ENCODE results near the gene SLC2A9.

The SLC2A9 gene

GRCh38 chr4:10018818-10019461, 2.4 kb downstream of the SLC2A9 start:
- DNase-seq, result peak; percentile 45

DNA sequence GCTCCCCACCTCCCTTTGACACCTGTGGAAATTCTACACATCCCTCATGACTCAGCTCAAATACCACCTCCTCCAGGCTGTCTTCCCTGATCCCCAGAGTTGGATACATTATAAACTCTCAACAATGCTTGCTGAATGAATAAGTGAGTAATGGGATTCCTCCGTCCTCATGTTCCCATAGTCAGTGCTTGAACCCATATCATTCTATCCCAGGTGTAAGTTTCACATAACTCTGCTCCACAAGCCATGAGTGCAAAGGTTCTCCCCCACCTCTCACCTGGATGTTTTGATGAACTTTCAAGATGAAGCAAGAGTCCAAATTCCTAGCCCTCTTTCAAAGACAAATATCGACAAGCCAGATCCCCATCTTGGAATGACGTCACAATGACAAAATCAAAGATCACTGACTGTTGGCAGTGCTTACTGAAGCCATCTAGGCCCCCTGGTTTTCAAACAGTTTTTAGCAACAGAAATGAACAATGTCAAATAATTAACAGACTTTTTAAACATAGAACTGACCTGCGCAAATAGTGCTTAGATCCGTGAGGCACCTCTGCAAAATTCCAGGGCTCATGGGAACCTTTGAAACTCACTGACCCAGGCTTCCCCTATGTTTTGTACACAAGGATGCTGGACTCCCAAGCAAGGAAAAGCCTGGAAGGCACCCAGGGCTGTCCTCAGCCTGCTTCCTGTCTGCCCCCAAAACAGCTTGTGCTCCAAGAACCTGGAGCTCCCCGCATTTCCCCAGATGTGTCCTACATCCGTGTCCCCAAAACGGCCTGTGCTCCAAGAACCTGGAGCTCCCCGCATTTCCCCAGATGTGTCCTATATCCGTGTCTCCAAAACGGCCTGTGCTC, 4.0 kb downstream of the SLC2A9 start:
- DNase-seq, result no peak

- no peak for DNase-seq
These were observed 5.1 kb downstream of the SLC2A9 start for GRCh38 chr4:10016169-10016568.

- DNase-seq, result no peak
These were observed 6.0 kb downstream of the SLC2A9 start for GRCh38 chr4:10015140-10015753.

DNA sequence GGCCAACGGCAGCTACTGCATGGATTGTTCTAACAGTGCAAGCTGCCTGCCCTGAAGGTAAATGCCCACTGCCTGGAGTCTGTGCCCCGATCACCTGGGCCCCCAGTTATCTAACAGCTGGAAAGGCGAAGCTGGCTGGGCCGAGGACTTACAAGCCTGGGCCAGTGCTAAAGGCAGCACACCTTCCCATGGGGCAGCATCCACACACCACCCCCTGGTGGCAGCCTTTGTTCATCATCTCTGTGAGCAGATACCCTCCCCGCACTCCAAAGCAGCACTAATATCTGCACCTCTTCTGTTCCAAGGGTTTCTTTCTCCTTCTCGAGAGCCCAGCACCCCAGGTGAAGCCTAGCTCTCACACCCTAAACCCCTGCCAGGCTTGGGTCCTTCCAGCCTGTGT, 7.6 kb downstream of the SLC2A9 start:
- DNase-seq, result no peak

DNA sequence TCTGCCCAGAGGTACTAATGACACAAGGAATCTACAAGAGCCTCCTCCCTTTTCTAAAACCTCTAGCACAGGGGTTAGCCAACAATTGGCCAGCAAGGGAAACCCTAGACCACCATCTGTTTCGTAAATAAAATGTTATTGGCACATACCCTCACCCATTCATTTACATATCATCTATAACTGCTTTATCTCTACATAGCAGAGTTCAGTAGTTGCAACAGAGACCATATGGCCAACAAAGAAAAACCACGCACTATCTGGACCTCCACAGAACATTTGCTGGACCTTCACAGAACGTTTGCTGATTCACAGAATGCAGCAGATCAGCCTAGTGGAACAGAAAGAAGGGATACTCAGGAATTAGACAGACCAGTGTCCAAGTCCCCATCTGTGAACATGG, 9.4 kb downstream of the SLC2A9 start:
- DNase-seq, result no peak

GRCh38 chr4:10011277-10011676, 10.0 kb downstream of the SLC2A9 start:
- no peak for DNase-seq

DNA sequence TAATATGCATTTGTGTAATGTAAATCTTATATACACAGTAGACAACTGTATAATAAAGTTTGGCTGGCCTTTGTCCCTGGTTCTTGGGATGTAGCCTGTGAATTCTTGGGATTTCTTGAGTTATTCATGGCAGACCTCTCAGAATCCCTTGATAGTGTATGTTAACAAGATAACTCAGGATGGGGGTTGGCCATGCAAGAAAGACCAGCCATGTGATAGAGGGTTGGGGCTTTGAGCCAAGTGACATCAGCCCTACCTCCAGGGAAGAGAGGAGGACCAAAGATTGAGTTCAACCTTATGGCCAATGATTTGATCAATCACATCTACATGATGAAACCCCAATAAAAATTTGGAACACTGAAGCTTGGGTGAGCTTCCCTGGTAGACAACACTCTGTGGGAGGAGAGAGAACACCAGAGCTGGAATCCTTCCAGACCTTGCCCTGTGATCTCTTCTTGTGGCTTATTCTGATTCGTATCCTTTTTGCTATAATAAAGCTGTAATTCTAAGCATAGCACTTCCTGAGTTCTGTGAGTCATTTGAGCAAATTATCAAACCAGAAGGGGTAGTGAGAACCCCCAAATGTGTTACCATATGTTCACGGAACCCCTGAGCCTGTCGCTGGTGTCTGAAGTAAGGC, 11.3 kb downstream of the SLC2A9 start:
- no peak for DNase-seq

GRCh38 chr4:10008609-10009005, 12.7 kb downstream of the SLC2A9 start:
- DNase-seq, result no peak

DNA sequence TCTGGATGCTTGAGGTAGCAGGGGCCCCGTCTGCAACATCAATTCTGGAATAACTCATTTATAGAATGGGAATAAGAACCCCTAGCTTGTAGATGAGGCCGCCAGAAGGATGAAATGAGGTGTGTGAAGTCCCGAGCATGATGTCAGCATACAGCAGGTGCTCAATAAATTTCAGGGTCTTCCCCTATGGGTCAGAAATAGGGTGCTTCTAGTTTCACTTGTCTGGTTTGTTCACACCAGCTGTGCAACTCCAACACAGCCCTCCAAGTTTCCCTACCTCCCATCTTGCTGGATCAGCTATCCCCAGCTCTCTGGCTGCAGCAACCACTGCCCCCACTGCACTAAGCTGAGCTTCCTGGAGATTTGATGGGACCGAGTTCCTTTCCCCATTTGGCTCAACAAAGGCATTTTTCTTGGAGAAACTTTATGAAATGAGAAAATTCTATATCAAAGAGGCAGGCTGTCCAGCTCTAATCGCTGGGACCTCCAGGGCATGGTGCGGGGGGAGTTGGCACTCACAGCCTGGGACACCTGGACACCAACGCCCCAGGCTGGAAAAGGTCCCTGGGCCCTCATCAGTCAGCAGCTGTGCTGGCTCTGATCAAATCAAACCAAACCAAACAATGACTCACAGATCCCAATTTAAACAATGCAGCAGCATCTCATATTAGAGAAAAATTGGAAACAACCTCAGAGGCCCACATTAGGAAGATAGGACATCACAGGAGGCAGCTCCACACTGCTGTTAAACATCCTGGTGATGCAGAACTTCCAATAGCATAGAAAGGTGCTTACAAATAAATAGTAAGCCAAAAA, 13.3 kb downstream of the SLC2A9 start:
- DNase-seq, result no peak

DNA sequence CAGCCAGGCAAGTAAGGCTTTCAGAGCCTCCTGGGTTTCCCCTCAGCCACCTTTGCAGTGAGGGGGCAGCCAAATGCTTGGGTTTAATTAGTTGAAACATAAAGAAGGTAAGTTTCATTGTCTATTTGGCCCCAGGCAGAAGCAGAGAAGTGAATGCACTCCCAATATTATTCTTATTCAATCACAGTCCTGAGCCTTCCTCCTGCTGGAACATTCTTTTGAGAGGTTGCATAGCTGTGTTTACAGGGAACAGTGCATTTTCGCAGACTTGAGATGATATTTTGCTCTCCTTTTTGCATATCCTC, 13.9 kb downstream of the SLC2A9 start:
- no peak for DNase-seq

- no peak for DNase-seq
These were observed 14.5 kb downstream of the SLC2A9 start for GRCh38 chr4:10006601-10007435.

GRCh38 chr4:10006231-10006600, 15.1 kb downstream of the SLC2A9 start:
- DNase-seq, result no peak

DNA sequence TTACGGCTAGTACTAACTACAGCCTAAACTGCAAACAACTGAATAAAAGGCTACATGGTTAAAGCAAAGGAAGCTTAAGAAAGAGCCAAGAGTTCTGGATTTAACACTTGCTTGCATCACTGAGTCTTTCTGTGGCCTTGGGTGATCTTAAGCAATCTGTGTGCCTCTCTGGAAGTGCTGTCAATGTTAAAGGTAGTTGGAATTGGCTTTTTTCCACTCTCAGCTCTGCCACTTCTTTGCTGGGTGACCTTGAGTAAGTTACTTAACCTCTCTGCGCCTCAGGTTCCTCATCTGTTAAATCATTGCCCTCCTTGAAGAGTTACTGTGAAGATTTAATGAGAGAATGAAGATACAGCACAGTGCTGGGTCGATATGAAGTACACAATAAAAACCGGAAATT, 15.7 kb downstream of the SLC2A9 start:
- no peak for DNase-seq

- no peak for DNase-seq
These were observed 17.6 kb downstream of the SLC2A9 start for GRCh38 chr4:10003666-10004065.

DNA sequence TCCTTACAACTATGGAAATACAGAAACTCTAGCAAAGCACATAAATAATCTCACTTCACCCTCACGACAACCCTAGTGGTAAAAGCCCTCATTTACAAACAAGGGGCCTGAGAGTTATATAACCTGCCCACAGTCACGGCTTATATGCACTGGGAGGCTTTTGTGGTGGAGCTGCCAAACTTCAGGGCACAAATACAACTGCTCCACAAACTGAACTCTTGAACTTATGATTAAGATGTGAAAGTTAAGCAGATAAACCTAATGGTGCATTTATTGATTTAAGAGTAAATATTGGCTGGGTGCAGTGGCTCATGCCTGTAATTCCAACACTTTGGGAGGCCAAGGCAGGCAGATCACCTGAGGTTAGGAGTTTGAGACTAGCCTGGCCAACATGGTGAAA, 19.0 kb downstream of the SLC2A9 start:
- no peak for DNase-seq

- no peak for DNase-seq
These were observed 19.5 kb downstream of the SLC2A9 start for GRCh38 chr4:10001757-10002156.

DNA sequence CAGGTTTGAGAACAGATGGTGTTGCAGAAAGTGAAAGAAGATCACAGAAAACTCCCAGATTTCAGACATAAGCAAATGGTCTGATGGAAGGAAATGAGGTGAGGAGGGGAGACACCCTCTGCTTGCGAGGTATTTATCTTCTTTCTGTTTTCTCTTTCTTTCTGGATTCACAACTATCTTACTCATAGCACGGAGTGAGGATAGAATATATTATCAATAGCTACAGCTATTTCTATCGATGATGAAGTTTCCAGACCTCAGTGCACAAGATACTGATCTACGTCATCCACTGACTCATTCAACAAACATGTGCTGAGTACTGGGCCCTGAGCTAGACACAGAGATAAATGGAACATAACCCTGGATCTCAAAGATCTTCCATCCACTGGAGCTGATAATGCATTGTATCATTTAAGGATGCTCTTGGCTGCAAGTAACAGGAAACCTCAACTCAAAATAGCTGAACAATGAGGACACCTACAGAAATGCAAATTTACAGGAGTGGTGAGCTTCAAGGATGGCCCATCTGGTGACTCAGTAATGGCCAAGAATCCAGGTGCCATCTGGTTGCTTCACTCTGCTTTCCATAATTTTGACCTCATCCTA, 21.2 kb downstream of the SLC2A9 start:
- no peak for DNase-seq

DNA sequence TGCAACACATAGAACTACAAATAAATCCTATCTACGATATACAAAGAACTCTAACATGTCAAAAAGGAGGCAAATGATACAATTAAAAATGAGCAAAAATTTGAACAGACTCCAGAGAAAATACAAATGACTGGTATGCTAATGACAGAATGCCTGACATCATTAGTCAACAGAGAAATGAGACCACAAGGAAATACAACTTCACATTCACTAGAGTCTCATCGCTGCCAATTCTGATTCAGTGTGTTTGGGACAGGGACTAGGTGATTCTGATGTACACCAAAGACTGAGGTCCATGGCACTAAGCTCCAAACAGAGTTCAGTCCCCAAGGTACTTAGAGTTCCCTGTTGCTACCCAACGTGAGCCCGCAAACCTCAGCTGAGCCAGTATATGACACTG, 23.4 kb downstream of the SLC2A9 start:
- no peak for DNase-seq

DNA sequence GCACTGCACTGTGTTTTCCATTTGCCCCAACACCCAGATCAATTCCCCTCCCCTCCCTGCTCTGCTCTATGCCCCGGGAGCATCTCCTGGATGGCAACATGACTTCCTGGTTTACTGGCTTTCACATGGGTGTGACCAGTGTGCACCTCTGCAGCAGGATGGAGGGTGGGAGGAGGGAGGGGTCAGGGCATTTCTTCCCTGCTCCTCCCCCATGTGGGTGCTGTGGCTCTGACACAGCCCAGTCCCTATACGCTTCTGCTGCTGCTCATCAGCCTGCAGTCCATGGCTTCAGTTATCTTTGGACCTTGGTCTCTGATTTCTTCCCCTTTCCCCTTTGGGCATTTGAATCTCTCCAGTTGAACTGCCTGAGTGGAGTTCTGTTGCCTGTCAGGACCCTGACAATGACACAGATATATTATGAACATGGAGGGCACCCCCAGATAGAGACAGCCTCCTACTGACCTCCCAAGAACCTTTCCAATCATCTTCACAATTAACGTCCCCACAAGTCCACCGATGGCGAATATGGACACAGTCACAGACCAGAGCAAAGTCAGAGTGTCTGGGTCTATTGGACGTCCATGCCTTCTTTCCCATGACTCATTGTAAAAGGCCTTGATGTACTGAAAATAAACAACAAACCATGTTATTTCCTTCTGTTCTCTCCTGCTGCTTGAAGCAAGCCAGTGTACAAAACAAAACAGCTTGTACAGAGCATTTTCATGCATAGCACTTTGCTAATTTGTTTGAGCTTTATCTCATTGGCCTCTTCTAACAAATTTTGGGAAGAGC, 24.8 kb downstream of the SLC2A9 start:
- no peak for DNase-seq
